ENCODE measurements around the gene COX7A1. TPM values are rescaled to one million over a fixed set of nuclear protein-coding genes. Genes with fewer than 3 reads are reported as not detected.

Gene COX7A1
- polyA plus RNA-seq (not detected in 2 replicates), polyA minus RNA-seq (not detected in 2 replicates)

DNA sequence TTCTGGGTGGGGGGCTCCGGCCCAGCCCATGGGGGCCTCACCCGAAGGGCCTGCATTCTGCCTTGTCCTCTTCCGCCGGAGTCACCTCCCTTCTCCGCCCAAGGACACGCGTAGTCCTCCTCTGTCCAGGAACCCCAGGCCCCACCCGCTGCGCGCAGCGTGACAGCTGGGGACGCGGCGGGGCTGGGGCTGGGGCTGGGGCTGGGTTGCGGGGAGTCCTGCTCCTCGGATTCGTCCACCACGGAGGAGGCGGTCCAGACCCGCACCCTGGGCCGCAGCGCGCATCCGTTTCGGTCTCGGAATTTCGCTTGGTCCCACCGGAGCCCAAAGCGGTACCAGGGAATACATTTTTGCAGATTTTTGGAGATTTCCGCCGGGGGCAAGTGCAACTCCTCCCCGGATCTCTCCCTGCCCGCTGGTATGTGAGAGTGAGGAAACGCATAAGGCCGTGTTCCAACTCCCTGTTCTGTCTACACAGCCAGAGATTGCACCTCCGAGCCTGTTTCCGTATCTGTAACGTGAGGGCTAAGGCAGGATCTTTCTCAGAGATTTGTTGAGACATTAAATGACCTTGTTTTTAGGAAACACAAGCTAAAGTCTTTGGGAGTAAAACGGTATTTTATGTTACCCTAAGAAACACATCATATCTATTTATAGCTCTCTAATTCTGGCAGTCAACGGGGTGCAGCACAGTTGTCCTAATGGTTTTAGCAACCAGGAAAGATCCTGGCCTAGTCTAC, at the start of gene COX7A1:
Gene COX7A1 (minus strand): TSS at position 96 of the 740 bp plus-strand sequence. CDS start 40 bp downstream, at position 56.
- no peak within 1 kb of the TSS for H3K4me3 ChIP-seq (ENCODE audit: low read length)
- H3K79me2 ChIP-seq (replicated peaks; ENCODE audit: insufficient read depth, low read length): no peaks in the 10 kb centered on the region
- H3K9me2 ChIP-seq (ENCODE audit: insufficient read depth, low read length): no peaks in the 10 kb centered on the region

DNA sequence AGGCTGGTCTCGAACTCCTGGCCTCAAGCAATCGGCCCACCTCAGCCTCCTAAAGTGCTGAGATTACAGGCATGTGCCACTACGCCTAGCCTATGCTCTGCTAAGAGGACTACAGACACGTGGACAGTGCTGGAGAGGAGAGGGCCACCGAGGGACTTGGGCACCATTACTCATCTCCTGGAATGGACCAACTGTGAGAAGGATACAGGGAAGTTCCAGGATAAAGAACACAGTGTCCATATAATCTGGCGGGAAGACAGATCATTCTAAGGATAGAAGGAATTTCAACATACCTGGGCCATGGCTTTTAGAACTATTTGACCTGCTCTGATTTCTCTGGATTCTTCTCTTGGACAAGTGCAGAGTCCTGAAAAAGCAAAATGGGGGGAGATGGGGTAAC, 49.4 kb upstream of the COX7A1 start:
- Histone ChIP-seq H3K9me2 (ENCODE audit: insufficient read depth, low read length) (no peaks in the 10 kb centered on the region), H3K36me3 (ENCODE audit: insufficient read depth, low read length) (no peaks in the 10 kb centered on the region), H3K4me2 (ENCODE audit: low read length) (no peak overlapping the region), H3F3A (ENCODE audit: insufficient read depth, low read length, poor library complexity, severe bottlenecking) (no peaks in the 10 kb centered on the region), H3K4me3 (ENCODE audit: low read length) (no peak overlapping the region), H2AFZ (ENCODE audit: low read depth, low read length) (no peak overlapping the region), H3K9ac (ENCODE audit: low read length) (no peak overlapping the region), H3K27ac (ENCODE audit: low read length) (no peak overlapping the region), H3K79me2 (replicated peaks; ENCODE audit: insufficient read depth, low read length) (no peaks in the 10 kb centered on the region), H3K9me3 (ENCODE audit: low read length) (no peaks in the 10 kb centered on the region), H4K20me1 (ENCODE audit: insufficient read depth) (no peaks in the 10 kb centered on the region), H3K27me3 (ENCODE audit: insufficient read depth, low read depth, low read length) (no peaks in the 10 kb centered on the region)
- TF ChIP-seq, protein P1, sequence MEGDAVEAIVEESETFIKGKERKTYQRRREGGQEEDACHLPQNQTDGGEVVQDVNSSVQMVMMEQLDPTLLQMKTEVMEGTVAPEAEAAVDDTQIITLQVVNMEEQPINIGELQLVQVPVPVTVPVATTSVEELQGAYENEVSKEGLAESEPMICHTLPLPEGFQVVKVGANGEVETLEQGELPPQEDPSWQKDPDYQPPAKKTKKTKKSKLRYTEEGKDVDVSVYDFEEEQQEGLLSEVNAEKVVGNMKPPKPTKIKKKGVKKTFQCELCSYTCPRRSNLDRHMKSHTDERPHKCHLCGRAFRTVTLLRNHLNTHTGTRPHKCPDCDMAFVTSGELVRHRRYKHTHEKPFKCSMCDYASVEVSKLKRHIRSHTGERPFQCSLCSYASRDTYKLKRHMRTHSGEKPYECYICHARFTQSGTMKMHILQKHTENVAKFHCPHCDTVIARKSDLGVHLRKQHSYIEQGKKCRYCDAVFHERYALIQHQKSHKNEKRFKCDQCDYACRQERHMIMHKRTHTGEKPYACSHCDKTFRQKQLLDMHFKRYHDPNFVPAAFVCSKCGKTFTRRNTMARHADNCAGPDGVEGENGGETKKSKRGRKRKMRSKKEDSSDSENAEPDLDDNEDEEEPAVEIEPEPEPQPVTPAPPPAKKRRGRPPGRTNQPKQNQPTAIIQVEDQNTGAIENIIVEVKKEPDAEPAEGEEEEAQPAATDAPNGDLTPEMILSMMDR (IDR thresholded peaks at IDR 0.05; ENCODE audit: poor library complexity, severe bottlenecking): no peak
- TF ChIP-seq TAF1 (IDR thresholded peaks at IDR 0.05; ENCODE audit: low read depth) (no peak), RAD21 (conservative IDR thresholded peaks at IDR 0.05) (no peak), SMC3 (conservative IDR thresholded peaks at IDR 0.05; ENCODE audit: poor library complexity) (no peak)

More for the DNA sequence above, at the start of gene COX7A1:
- Histone ChIP-seq H4K20me1 (ENCODE audit: insufficient read depth) (no peaks in the 10 kb centered on the region), H3K9me3 (ENCODE audit: low read length) (no peaks in the 10 kb centered on the region), H3K36me3 (ENCODE audit: insufficient read depth, low read length) (no peaks in the 10 kb centered on the region), H3F3A (ENCODE audit: insufficient read depth, low read length, poor library complexity, severe bottlenecking) (no peaks in the 10 kb centered on the region), H2AFZ (ENCODE audit: low read depth, low read length) (no peak within 1 kb of the TSS), H3K27me3 (ENCODE audit: insufficient read depth, low read depth, low read length) (no peaks in the 10 kb centered on the region), H3K4me2 (ENCODE audit: low read length) (no peak within 1 kb of the TSS), H3K9ac (ENCODE audit: low read length) (no peak within 1 kb of the TSS), H3K27ac (ENCODE audit: low read length) (no peak within 1 kb of the TSS)
- TF ChIP-seq EP300 (conservative IDR thresholded peaks at IDR 0.05; ENCODE audit: poor library complexity, severe bottlenecking) (no peak), EZH2 (IDR thresholded peaks at IDR 0.05; ENCODE audit: borderline replicate concordance, insufficient read depth, low read length, poor library complexity, severe bottlenecking) (no peak), TAF1 (IDR thresholded peaks at IDR 0.05; ENCODE audit: low read depth) (no peak), SMC3 (conservative IDR thresholded peaks at IDR 0.05; ENCODE audit: poor library complexity) (no peak)
- TF ChIP-seq, protein P2, sequence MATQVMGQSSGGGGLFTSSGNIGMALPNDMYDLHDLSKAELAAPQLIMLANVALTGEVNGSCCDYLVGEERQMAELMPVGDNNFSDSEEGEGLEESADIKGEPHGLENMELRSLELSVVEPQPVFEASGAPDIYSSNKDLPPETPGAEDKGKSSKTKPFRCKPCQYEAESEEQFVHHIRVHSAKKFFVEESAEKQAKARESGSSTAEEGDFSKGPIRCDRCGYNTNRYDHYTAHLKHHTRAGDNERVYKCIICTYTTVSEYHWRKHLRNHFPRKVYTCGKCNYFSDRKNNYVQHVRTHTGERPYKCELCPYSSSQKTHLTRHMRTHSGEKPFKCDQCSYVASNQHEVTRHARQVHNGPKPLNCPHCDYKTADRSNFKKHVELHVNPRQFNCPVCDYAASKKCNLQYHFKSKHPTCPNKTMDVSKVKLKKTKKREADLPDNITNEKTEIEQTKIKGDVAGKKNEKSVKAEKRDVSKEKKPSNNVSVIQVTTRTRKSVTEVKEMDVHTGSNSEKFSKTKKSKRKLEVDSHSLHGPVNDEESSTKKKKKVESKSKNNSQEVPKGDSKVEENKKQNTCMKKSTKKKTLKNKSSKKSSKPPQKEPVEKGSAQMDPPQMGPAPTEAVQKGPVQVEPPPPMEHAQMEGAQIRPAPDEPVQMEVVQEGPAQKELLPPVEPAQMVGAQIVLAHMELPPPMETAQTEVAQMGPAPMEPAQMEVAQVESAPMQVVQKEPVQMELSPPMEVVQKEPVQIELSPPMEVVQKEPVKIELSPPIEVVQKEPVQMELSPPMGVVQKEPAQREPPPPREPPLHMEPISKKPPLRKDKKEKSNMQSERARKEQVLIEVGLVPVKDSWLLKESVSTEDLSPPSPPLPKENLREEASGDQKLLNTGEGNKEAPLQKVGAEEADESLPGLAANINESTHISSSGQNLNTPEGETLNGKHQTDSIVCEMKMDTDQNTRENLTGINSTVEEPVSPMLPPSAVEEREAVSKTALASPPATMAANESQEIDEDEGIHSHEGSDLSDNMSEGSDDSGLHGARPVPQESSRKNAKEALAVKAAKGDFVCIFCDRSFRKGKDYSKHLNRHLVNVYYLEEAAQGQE (IDR thresholded peaks at IDR 0.05; ENCODE audit: borderline replicate concordance): no peak
